Neural cell (in vitro differentiated cells): ENCODE data around the gene SYNGR4. TPM values are rescaled to one million over a fixed set of nuclear protein-coding genes. Genes with fewer than 3 reads are reported as not detected.
A peak's percentile ranks its signal among the peaks of the same experiment; 100 is the strongest.

Experiments
- H2AFZ ChIP-seq: fragments of 200-600, 300-800 bp; sonication (generic), shearing (Covaris generic); 2 replicates; pipeline ENCODE4 v1.6.0; 2014; ENCODE audit warnings: low read depth, mild to moderate bottlenecking, antibody characterized with exemption, low read length, moderate library complexity
- H3F3A ChIP-seq: fragments of 200-600 bp; shearing (Covaris generic); 2 replicates; pipeline ENCODE4 v1.6.1; 2016; ENCODE audit warnings: mild to moderate bottlenecking, moderate library complexity, mixed read lengths, antibody characterized with exemption, low read length; ENCODE audit not compliant: insufficient read depth, poor library complexity, severe bottlenecking
- H3K27ac ChIP-seq: fragments of 200-600, 300-800 bp; sonication (generic), shearing (Covaris generic); 2 replicates; pipeline ENCODE4 v1.5.1; 2014; ENCODE audit warnings: mild to moderate bottlenecking, low read length, moderate library complexity
- H3K27me3 ChIP-seq: fragments of 300-800, 200-600 bp; sonication (generic), shearing (Covaris generic); 2 replicates; pipeline ENCODE4 v1.6.0; 2014; ENCODE audit warnings: mild to moderate bottlenecking, low read depth, low read length, moderate library complexity; ENCODE audit not compliant: insufficient read depth
- H3K36me3 ChIP-seq: fragments of 300-800, 200-600 bp; sonication (generic), shearing (Covaris generic); 2 replicates; pipeline ENCODE4 v1.5.1; 2014; ENCODE audit warnings: mild to moderate bottlenecking, antibody characterized with exemption, low read length, moderate library complexity; ENCODE audit not compliant: insufficient read depth
- H3K4me2 ChIP-seq: fragments of 300-800, 200-600 bp; sonication (generic), shearing (Covaris generic); 2 replicates; pipeline ENCODE4 v1.6.0; 2014; ENCODE audit warnings: mild to moderate bottlenecking, low read length
- H3K4me3 ChIP-seq: fragments of 300-800, 200-600 bp; sonication (generic), shearing (Covaris generic); 2 replicates; pipeline ENCODE4 v1.5.1; 2014; ENCODE audit warnings: mild to moderate bottlenecking, low read length, moderate library complexity
- H3K79me2 ChIP-seq: fragments of 200-600 bp; shearing (Covaris generic); replicated peaks from 2 replicates; pipeline ENCODE4 v1.6.0; 2014; ENCODE audit warnings: mild to moderate bottlenecking, low read length, moderate library complexity; ENCODE audit not compliant: insufficient read depth
- H3K9ac ChIP-seq: fragments of 300-800, 200-600 bp; sonication (generic), shearing (Covaris generic); 2 replicates; pipeline ENCODE4 v1.6.1; 2016; ENCODE audit warnings: mild to moderate bottlenecking, low read length, mixed read lengths
- H3K9me2 ChIP-seq: fragments of 200-600 bp; shearing (Covaris generic); 2 replicates; pipeline ENCODE4 v1.6.1; 2016; ENCODE audit warnings: mild to moderate bottlenecking, low read length, mixed read lengths; ENCODE audit not compliant: insufficient read depth
- H3K9me3 ChIP-seq: fragments of 200-600, 300-800 bp; sonication (generic), shearing (Covaris generic); 2 replicates; pipeline ENCODE4 v1.6.1; 2016; ENCODE audit warnings: mild to moderate bottlenecking, mixed run types, low read length, moderate library complexity, mixed read lengths
- H4K20me1 ChIP-seq: fragments of 200-600 bp; shearing (Covaris generic); 2 replicates; pipeline ENCODE4 v1.6.1; 2016; ENCODE audit warnings: mild to moderate bottlenecking, mixed run types; ENCODE audit not compliant: insufficient read depth
- CTCF ChIP-seq: fragments of 450-650 bp; IDR thresholded peaks from 2 replicates; pipeline ENCODE4 v1.5.1; 2014; ENCODE audit warnings: antibody characterized with exemption, mild to moderate bottlenecking, moderate library complexity; ENCODE audit not compliant: poor library complexity, severe bottlenecking
- EP300 ChIP-seq: fragments of 450-650 bp; conservative IDR thresholded peaks from 2 replicates; pipeline ENCODE4 v1.6.1; 2014; ENCODE audit warnings: antibody characterized with exemption, mild to moderate bottlenecking, moderate library complexity; ENCODE audit not compliant: poor library complexity, severe bottlenecking
- EZH2 ChIP-seq: fragments of 200-600, 300-800 bp; shearing (Covaris generic), sonication (generic); IDR thresholded peaks from 2 replicates; pipeline ENCODE4 v1.6.1; 2014; ENCODE audit warnings: antibody characterized with exemption, low read length, borderline replicate concordance, mild to moderate bottlenecking; ENCODE audit not compliant: insufficient read depth, poor library complexity, severe bottlenecking
- MXI1 ChIP-seq: fragments of 450-650 bp; conservative IDR thresholded peaks from 2 replicates; pipeline ENCODE4 v1.6.1; 2014; ENCODE audit warnings: antibody characterized with exemption, mild to moderate bottlenecking; ENCODE audit not compliant: poor library complexity, severe bottlenecking
- POLR2AphosphoS5 ChIP-seq: IDR thresholded peaks from 2 replicates; pipeline ENCODE4 v1.6.1; 2012
- RAD21 ChIP-seq: fragments of 450-650 bp; conservative IDR thresholded peaks from 2 replicates; pipeline ENCODE4 v1.6.1; 2014; ENCODE audit warnings: antibody characterized with exemption, mild to moderate bottlenecking, moderate library complexity
- SMC3 ChIP-seq: fragments of 450-650 bp; conservative IDR thresholded peaks from 2 replicates; pipeline ENCODE4 v1.6.1; 2014; ENCODE audit warnings: antibody characterized with exemption, mild to moderate bottlenecking, moderate library complexity; ENCODE audit not compliant: poor library complexity
- TAF1 ChIP-seq: IDR thresholded peaks from 2 replicates; pipeline ENCODE4 v1.6.1; 2012; ENCODE audit warnings: low read depth
- polyA plus RNA-seq: library from polyadenylated mRNA; depleted of rRNA; stranded (reverse); fragments of >200 nt; gene quantifications from 2 replicates; pipeline ENCODE4 v1.2.3, GENCODE V29; 2014
- TF ChIP-seq, protein P1 (sequence below): IDR thresholded peaks from 2 replicates; pipeline ENCODE4 v1.6.1; 2012; ENCODE audit warnings: borderline replicate concordance

SYNGR4 gene
- polyA plus RNA-seq, 1 donor from 2014 or later = not detected

- TF ChIP-seq EZH2 = no peak
- peak; percentile 63 for TF ChIP-seq SMC3
- TF ChIP-seq CTCF = peak; percentile 72
- TF ChIP-seq, protein P1, sequence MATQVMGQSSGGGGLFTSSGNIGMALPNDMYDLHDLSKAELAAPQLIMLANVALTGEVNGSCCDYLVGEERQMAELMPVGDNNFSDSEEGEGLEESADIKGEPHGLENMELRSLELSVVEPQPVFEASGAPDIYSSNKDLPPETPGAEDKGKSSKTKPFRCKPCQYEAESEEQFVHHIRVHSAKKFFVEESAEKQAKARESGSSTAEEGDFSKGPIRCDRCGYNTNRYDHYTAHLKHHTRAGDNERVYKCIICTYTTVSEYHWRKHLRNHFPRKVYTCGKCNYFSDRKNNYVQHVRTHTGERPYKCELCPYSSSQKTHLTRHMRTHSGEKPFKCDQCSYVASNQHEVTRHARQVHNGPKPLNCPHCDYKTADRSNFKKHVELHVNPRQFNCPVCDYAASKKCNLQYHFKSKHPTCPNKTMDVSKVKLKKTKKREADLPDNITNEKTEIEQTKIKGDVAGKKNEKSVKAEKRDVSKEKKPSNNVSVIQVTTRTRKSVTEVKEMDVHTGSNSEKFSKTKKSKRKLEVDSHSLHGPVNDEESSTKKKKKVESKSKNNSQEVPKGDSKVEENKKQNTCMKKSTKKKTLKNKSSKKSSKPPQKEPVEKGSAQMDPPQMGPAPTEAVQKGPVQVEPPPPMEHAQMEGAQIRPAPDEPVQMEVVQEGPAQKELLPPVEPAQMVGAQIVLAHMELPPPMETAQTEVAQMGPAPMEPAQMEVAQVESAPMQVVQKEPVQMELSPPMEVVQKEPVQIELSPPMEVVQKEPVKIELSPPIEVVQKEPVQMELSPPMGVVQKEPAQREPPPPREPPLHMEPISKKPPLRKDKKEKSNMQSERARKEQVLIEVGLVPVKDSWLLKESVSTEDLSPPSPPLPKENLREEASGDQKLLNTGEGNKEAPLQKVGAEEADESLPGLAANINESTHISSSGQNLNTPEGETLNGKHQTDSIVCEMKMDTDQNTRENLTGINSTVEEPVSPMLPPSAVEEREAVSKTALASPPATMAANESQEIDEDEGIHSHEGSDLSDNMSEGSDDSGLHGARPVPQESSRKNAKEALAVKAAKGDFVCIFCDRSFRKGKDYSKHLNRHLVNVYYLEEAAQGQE = peak; percentile 44
- no peak for TF ChIP-seq MXI1
- peak; percentile 56 for TF ChIP-seq RAD21
- H3K27me3 ChIP-seq = no peaks in the 10 kb centered on the region
- H3K27ac ChIP-seq = peak overlapping the region; percentile 87
- H3F3A ChIP-seq = no peaks in the 10 kb centered on the region
- H3K9me2 ChIP-seq = no peaks in the 10 kb centered on the region
- peaks cover 3% of the 10 kb centered on the region for H3K36me3 ChIP-seq
- H4K20me1 ChIP-seq = no peaks in the 10 kb centered on the region
- H3K4me2 ChIP-seq = peak overlapping the region; percentile 94
- H3K79me2 ChIP-seq = peaks cover 19% of the 10 kb centered on the region
- H3K9ac ChIP-seq = peak overlapping the region; percentile 94
- H3K9me3 ChIP-seq = no peaks in the 10 kb centered on the region
- peak overlapping the region; percentile 94 for H3K4me3 ChIP-seq
- H2AFZ ChIP-seq = peak overlapping the region; percentile 87
Measured at GRCh38 chr19:48390188-48391099, 26.3 kb downstream of the SYNGR4 start.

GRCh38 chr19:48391100-48392005, 27.2 kb downstream of the SYNGR4 start, which contains the start of gene KDELR1:
Gene KDELR1 (minus strand): TSS chr19:48391551. CDS start chr19:48391358, 193 bp downstream.
- TF ChIP-seq TAF1 = peak; percentile 87
- TF ChIP-seq EP300 = no peak
- peak; percentile 89 for TF ChIP-seq POLR2AphosphoS5
- peak; percentile 96 for TF ChIP-seq CTCF
- peak; percentile 58 for TF ChIP-seq SMC3
- no peak for TF ChIP-seq EZH2
- no peak for TF ChIP-seq RAD21
- TF ChIP-seq, protein P1 = peak; percentile 65
- TF ChIP-seq MXI1 = peak; percentile 29
- Histone ChIP-seq H3F3A (no peaks in the 10 kb centered on the region), H3K9me3 (no peaks in the 10 kb centered on the region), H3K9me2 (no peaks in the 10 kb centered on the region), H4K20me1 (no peaks in the 10 kb centered on the region), H3K4me2 (peak within 1 kb of the TSS; percentile 94), H3K27me3 (peaks cover 5% of the 10 kb centered on the region), H3K4me3 (peak within 1 kb of the TSS; percentile 94), H3K27ac (peak within 1 kb of the TSS; percentile 87), H3K9ac (peak within 1 kb of the TSS; percentile 94), H3K36me3 (no peaks in the 10 kb centered on the region), H2AFZ (peak within 1 kb of the TSS; percentile 87), H3K79me2 (peaks cover 21% of the 10 kb centered on the region)
